ENCODE results near the gene PPP2R5D.
"Not testable (repeated sequence)": the region's sequence is repeated elsewhere in the genome, so short reads cannot be mapped to it uniquely, and the experiment has no call there.

PPP2R5D gene

DNA sequence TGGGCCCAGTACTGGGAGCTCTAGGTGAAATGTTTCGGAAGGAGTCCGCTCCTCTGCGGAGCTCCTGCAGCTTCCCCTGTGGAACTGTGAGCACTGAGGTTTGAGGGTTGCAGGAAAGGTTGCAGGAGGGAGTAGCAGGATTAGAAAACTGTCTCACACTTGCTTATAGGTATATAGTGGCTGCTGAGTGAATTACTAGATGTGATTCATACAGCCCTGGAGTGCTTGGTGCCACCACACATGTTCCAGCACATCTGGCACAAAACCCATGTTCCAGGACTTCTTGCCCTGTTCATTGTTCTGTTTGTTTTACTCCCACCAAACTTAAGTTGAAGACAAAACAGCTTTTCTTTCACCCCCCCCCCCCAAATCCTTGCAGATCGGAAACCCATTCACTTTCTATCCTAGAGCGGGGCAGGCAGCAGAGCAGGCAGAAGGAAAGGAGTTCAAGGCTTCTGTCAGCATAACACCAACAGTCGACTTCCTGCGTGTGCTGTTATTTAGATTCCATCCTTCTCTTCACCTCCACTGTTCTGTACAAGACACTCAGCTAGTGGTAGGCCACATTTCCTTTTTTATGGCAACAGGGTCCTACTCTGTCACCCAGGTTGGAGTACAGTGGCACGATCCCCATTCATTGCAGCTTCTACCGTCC, 4.7 kb upstream of the PPP2R5D start:
- no peak for DNase-seq (ENCODE audit: insufficient read length)
- no peak for FAIRE-seq
- no peak for TF ChIP-seq POLR2A (IDR thresholded peaks at IDR 0.05; ENCODE audit: low read depth, low read length)
- TF ChIP-seq TAF1 (IDR thresholded peaks at IDR 0.05; ENCODE audit: borderline replicate concordance, low read depth, low read length): no peak
- no peak for TF ChIP-seq POLR2AphosphoS5 (IDR thresholded peaks at IDR 0.05; ENCODE audit: low read depth, low read length)

DNA sequence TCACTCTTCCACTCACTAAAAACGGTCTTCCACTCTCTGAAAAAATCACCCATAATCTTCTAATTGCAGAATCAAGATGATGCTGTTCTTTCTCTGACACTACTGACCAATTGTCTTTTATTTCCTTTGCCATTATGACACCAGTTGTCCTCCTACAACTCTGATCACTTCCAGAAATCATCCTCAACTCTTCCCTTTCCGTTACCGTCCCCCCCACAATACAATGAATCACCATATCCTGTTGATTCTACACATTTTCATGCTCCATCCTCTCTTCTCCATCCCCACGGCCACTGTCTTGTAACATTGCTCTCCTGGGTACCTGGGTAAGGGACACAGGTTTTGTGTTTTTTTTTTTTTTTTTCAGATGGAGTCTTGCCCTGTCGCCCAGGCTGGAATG, 2.5 kb upstream of the PPP2R5D start:
- FAIRE-seq (no peak), DNase-seq (ENCODE audit: insufficient read length) (no peak)
- TF ChIP-seq TAF1 (IDR thresholded peaks at IDR 0.05; ENCODE audit: borderline replicate concordance, low read depth, low read length) (no peak), POLR2A (IDR thresholded peaks at IDR 0.05; ENCODE audit: low read depth, low read length) (no peak), POLR2AphosphoS5 (IDR thresholded peaks at IDR 0.05; ENCODE audit: low read depth, low read length) (no peak)

DNA sequence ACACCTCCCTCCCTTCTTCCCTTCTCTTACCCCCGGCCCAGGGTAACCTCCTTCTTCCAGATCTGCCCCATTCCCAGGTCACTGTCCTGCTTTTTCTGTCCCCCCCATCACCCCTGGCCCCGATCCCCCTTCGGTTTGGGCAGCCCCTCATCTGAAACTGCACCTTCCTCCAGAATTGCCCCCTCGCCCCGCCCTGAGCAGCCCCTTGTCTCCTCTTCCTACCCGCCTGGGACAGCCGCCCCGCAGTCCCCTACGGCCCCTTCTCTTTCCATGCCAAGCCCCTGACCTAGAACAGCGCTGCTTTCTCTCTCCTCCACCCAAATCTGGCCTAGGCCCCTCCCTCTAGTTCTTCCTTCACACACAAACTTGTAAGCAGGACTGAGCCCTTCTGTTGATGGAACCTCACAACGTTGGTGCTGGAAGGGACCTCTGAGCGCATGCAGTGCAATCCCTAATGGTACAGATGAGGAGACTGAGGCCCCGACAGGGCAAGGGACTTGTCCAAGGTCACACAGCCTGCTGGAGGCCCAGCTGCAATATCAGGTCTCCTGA, 630 bp downstream of the PPP2R5D start:
- TF ChIP-seq POLR2AphosphoS5 (IDR thresholded peaks at IDR 0.05; ENCODE audit: low read depth, low read length): no peak
- TF ChIP-seq POLR2A (IDR thresholded peaks at IDR 0.05; ENCODE audit: low read depth, low read length): no peak
- TF ChIP-seq TAF1 (IDR thresholded peaks at IDR 0.05; ENCODE audit: borderline replicate concordance, low read depth, low read length): no peak
- FAIRE-seq (no peak), DNase-seq (ENCODE audit: insufficient read length) (no peak)

DNA sequence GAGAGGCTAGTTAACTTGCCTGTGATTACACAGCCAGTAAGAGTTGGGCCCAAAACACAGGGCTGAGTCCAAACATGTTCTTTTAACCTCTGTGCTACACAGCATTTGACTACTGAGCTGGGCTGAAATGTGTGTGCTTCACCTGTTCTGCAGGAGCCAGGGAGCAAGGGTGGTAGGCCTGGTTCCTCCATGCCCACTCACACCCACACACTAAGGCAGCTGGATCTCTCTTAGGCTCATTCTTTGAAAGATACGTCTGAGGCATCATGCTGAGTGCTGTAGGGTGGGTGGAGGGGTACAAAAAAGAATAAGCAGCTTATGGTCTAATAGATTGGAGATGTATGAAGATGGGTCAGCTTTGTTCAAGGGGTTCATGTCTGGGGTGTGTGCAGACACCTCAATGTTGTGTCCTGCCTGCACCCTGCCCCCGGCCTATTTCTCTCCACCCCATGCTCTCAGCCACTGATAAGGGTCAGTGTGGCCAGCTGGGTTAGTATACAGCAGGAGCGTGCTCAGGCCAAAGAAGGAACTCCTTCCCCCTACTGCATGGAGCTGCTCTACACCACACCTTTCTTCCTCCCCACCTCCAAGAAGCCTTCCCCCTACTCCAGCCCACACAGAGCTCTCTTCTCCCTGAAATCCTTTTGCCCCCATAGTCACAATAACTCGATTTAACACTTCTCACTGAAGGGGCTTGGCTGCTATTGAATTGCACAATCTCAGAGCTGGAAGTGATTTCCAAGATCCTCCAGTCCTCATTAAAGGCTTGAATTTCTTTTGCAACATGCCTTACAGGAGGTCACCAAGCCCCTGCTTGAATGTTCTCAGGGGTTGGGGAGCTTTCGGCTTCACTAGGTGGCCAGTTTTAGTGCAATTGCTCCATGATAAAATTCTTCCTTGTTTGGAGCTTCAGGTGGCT, 3.4 kb downstream of the PPP2R5D start:
- FAIRE-seq: no peak
- DNase-seq (ENCODE audit: insufficient read length): no peak
- no peak for TF ChIP-seq POLR2A (IDR thresholded peaks at IDR 0.05; ENCODE audit: low read depth, low read length)
- TF ChIP-seq POLR2AphosphoS5 (IDR thresholded peaks at IDR 0.05; ENCODE audit: low read depth, low read length): no peak
- TF ChIP-seq TAF1 (IDR thresholded peaks at IDR 0.05; ENCODE audit: borderline replicate concordance, low read depth, low read length): no peak

DNA sequence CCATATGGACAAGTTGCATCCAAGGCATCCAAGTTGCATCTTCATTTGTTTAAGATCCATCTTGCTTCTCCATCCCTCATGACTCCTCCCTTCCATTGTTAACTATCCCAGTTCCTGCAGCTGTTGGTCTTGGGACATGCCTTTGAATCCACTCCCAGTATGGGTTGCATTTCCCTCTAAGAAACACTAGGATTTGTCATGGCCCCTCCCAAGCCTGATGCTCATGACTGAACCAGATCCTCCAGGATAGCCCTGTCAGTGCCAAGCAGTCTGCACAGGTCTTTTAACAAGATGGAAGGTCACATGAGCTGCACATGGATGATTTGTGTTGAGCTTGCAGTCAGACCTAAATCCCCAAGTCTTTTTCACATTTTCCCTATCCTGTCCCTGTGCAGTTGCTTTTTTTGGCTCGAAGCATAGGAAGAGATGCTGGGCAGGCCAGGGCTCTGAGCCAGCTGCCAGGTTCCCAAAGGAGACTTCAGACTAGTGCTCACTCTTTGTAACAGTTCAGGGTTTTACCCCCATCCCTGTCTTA, 4.2 kb downstream of the PPP2R5D start:
- TF ChIP-seq POLR2A (IDR thresholded peaks at IDR 0.05; ENCODE audit: low read depth, low read length): no peak
- TF ChIP-seq TAF1 (IDR thresholded peaks at IDR 0.05; ENCODE audit: borderline replicate concordance, low read depth, low read length): no peak
- FAIRE-seq (no peak), DNase-seq (ENCODE audit: insufficient read length) (no peak)

DNA sequence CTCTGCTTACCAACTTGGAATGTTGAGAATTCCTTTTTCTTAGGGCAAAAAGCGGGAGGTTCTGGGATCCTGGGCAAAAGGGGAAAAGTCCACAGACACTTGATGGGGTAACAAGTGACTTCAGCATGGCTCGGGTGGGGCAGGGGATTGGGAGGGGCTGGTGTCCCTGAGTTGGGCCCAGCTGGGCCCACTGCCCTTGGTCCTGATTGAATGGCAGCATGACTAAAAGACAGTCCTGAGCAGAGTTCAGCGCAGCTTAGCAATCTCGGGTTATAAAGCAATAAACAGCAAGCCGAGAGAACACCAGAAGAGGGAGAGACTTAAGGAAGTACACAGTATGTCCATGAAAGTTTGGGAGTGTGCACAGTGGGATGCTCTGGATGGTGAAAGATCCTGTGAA, 5.6 kb downstream of the PPP2R5D start:
- TF ChIP-seq POLR2AphosphoS5 (IDR thresholded peaks at IDR 0.05; ENCODE audit: low read depth, low read length): no peak
- no peak for TF ChIP-seq TAF1 (IDR thresholded peaks at IDR 0.05; ENCODE audit: borderline replicate concordance, low read depth, low read length)
- FAIRE-seq (no peak), DNase-seq (ENCODE audit: insufficient read length) (no peak)

DNA sequence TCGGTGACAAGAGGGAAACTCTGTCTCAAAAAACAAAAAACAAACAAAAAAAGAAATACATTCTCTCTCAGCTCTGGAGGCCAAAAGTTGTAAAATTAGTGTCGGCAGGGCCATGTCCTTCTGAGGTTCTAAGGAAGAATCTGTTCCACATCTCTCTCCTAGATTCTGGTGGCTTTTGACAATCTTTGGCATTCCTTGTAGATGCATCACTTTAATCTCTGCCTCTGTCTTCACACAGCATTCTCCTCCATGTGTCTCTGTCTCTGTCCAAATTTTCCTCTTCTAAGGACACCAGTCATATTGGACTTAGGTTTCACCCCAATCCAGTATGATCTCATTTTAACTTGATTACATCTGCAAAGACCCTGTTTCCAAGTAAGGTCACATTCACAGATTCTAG, 9.1 kb downstream of the PPP2R5D start:
- FAIRE-seq (no peak), DNase-seq (ENCODE audit: insufficient read length) (no peak)
- TF ChIP-seq POLR2AphosphoS5 (IDR thresholded peaks at IDR 0.05; ENCODE audit: low read depth, low read length): no peak

DNA sequence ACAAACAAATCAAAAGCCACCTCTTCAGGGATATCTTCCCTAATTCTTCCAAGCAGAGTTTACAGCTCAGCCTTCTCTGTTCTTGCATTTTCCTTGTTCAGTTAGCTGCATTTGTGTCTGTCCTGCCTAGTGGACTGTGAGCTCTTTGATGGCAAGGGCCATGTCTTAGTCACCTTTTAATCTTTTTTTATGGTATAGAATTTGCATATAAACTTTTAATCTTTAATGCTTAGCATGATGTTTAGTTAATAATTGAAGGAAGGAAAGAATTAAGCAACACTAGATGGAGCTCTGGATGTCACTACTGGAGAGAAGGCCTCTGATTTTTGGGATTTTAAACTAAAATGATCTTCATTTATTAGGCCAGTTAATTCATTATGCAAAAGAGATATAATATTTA, 12.1 kb downstream of the PPP2R5D start:
- TF ChIP-seq POLR2A (IDR thresholded peaks at IDR 0.05; ENCODE audit: low read depth, low read length): no peak
- TF ChIP-seq POLR2AphosphoS5 (IDR thresholded peaks at IDR 0.05; ENCODE audit: low read depth, low read length): no peak
- TF ChIP-seq TAF1 (IDR thresholded peaks at IDR 0.05; ENCODE audit: borderline replicate concordance, low read depth, low read length): no peak
- DNase-seq (ENCODE audit: insufficient read length): no peak
- no peak for FAIRE-seq

DNA sequence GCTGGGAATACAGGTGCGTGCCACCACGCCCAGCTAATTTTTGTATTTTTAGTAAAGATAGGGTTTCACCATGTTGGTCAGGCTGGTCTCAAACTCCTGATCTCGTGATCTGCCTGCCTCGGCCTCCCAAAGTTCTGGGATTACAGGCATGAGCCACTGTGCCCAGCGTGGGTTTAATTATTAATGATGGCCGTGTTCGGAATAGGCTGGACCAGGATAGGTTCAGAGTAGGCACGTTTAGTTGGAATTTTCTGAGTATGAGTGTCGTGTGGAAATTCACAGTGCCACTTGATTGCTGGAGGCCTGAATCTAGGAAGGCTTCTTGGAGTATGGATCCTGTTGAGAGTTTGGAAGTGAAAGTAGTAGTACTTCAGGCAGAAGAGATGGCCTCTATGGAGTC, 13.8 kb downstream of the PPP2R5D start:
- FAIRE-seq; DNase-seq (ENCODE audit: insufficient read length): not testable (repeated sequence)

DNA sequence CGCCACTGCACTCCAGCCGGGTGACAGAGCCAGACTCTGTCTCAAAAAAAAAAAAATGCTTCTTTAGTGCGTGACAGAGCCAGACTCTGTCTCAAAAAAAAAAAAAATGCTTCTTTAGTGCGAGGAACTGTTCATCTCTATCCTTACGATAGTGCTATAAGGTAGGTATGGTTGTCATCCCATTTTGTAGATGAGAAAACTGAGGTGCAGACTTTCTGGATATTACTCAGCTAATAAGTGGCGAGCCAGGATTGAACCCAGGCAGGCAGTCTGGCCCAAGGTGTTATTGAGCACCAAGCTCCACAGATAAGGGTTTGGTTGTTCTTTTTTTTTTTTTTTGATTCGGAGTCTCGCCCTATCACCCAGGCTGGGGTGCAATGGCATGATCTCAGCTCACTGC, 17.5 kb downstream of the PPP2R5D start:
- TF ChIP-seq POLR2A (IDR thresholded peaks at IDR 0.05; ENCODE audit: low read depth, low read length) (no peak), POLR2AphosphoS5 (IDR thresholded peaks at IDR 0.05; ENCODE audit: low read depth, low read length) (no peak), TAF1 (IDR thresholded peaks at IDR 0.05; ENCODE audit: borderline replicate concordance, low read depth, low read length) (no peak)
- DNase-seq (ENCODE audit: insufficient read length): no peak
- FAIRE-seq: no peak

DNA sequence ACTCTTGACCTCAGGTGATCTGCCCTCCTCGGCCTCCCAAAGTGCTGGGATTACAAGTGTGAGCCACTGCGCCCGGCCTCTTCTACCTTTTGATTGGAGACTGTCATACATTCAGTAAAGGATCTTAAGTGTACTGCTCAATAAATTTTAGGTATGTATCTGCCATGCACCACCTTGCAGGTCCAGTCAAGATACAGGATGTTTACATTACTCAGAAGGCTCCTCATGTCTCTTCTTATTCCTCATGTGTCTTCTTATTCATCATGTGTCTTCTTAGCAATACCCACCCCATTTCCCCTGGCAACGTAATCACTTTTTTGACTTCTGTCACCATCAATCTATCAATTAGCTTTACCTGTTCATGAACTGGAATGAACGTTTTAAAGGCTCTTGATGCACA, 21.5 kb downstream of the PPP2R5D start:
- no peak for DNase-seq (ENCODE audit: insufficient read length)
- no peak for TF ChIP-seq POLR2AphosphoS5 (IDR thresholded peaks at IDR 0.05; ENCODE audit: low read depth, low read length)
- TF ChIP-seq TAF1 (IDR thresholded peaks at IDR 0.05; ENCODE audit: borderline replicate concordance, low read depth, low read length): no peak
- no peak for TF ChIP-seq POLR2A (IDR thresholded peaks at IDR 0.05; ENCODE audit: low read depth, low read length)
- no peak for FAIRE-seq

DNA sequence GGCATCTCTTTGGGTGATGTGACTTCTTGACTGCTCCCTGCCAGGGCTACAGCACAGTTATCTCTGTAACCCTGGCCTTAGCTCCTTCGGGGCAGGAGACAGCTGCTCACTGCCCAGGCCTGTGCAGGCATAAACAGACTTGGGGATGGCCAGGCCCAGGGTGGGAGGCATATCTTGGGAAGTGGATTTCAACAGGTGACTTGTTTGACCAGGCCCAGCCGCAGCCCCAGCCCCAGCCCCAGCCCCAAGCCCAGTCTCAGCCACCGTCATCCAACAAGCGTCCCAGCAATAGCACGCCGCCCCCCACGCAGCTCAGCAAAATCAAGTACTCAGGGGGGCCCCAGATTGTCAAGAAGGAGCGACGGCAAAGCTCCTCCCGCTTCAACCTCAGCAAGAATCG, 21.9 kb downstream of the PPP2R5D start:
- no peak for DNase-seq (ENCODE audit: insufficient read length)
- FAIRE-seq: no peak
- no peak for TF ChIP-seq POLR2AphosphoS5 (IDR thresholded peaks at IDR 0.05; ENCODE audit: low read depth, low read length)
- TF ChIP-seq POLR2A (IDR thresholded peaks at IDR 0.05; ENCODE audit: low read depth, low read length): no peak
- no peak for TF ChIP-seq TAF1 (IDR thresholded peaks at IDR 0.05; ENCODE audit: borderline replicate concordance, low read depth, low read length)

All from GM12892 (cell line).